BLaER1 treated with 17β-estradiol and CSF1 and Interleukin-3, amounts not matched to agents 10 nM and 100 nM (cell line): ENCODE measurements around the gene OSCP1.

Experiments
- H3K27ac ChIP-seq, 11 experiments: shearing (Covaris generic); formaldehyde crosslinking; 2 replicates each; pipeline ENCODE4 v1.8.1; 2022
- H3K27me3 ChIP-seq, 11 experiments: shearing (Covaris generic); formaldehyde crosslinking; 2 replicates each; pipeline ENCODE4 v1.8.1; 2022
- H3K36me3 ChIP-seq, 11 experiments: shearing (Covaris generic); formaldehyde crosslinking; 2 replicates each; pipeline ENCODE4 v1.8.1; 2022
- H3K4me1 ChIP-seq, 10 experiments: shearing (Covaris generic); formaldehyde crosslinking; 2 replicates each; pipeline ENCODE4 v1.8.1; 2022
- H3K4me2 ChIP-seq, 11 experiments: shearing (Covaris generic); formaldehyde crosslinking; 2 replicates each; pipeline ENCODE4 v1.8.1; 2022
- H3K4me3 ChIP-seq, 10 experiments: shearing (Covaris generic); formaldehyde crosslinking; 2 replicates each; pipeline ENCODE4 v1.8.1; 2022
- H3K9ac ChIP-seq, 11 experiments: shearing (Covaris generic); formaldehyde crosslinking; 2 replicates each; pipeline ENCODE4 v1.8.1; 2022
- H3K9me3 ChIP-seq, 11 experiments: shearing (Covaris generic); formaldehyde crosslinking; replicated peaks in 1 of 11; 2 replicates each; pipeline ENCODE4 v1.8.1; 2022
- H4K20me1 ChIP-seq, 11 experiments: shearing (Covaris generic); formaldehyde crosslinking; 2 replicates each; pipeline ENCODE4 v1.8.1; 2022
- Cebpa-rat ChIP-seq, 11 experiments: shearing (Covaris generic); IDR thresholded peaks; 2 replicates each; pipeline ENCODE4 v1.8.1; 2022

The OSCP1 gene

DNA sequence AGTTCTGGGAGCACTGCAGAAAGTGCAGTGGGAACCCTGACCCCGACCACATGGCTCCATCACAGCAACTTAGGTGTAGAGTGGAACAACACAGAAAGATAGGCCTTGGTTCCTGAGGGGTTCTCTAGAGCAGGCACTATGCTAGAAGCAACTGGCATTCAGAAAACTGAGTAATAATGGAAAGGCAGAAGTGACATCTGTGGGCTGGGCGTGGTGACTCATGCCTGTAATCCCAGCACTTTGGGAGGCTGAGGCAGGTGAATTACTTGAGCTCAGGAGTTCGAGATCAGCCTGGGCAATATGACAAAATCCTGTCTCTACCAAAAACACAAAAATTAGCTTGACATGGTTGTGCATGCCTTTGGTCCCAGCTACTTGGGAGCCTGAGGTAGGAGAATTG lies 8.7 kb upstream of the OSCP1 start:
- H3K4me1 ChIP-seq, result peaks cover 41 to 82% (median 79%) of the 10 kb centered on the region in 10 experiments
- peak overlapping the region in 6 of 11 experiments; percentile 15 to 73 (median 60); a peak in 11 of 22 replicates for H3K9ac ChIP-seq
- H3K27ac ChIP-seq, result peak overlapping the region in 8 of 11 experiments; percentile 19 to 87 (median 56); a peak in 15 of 22 replicates
- H3K27me3 ChIP-seq, result peaks cover 0 to 41% (median 0%) of the 10 kb centered on the region in 11 experiments; a peak in 5 of 22 replicates
- peak overlapping the region; percentile 77 to 99 (median 91) for H3K4me2 ChIP-seq
- H4K20me1 ChIP-seq, result peaks cover 5 to 77% (median 18%) of the 10 kb centered on the region in 11 experiments; a peak in 16 of 22 replicates
- TF ChIP-seq Cebpa-rat (IDR thresholded peaks at IDR 0.05), result no peak
- H3K4me3 ChIP-seq, result peak overlapping the region in 3 of 10 experiments; percentile 26 to 40 (median 36); a peak in 1 of 20 replicates
- peaks cover 46 to 74% (median 61%) of the 10 kb centered on the region in 11 experiments for H3K36me3 ChIP-seq
- no peaks in the 10 kb centered on the region for H3K9me3 ChIP-seq

GRCh38 chr1:36457691-36458090 lies 7.4 kb upstream of the OSCP1 start:
- H3K9ac ChIP-seq, result peak overlapping the region in 9 of 11 experiments; percentile 4 to 73 (median 30); a peak in 11 of 22 replicates
- no peaks in the 10 kb centered on the region for H3K9me3 ChIP-seq
- peaks cover 0 to 49% (median 0%) of the 10 kb centered on the region in 11 experiments; a peak in 5 of 22 replicates for H3K27me3 ChIP-seq
- peak overlapping the region; percentile 77 to 99 (median 91) for H3K4me2 ChIP-seq
- peaks cover 46 to 85% (median 67%) of the 10 kb centered on the region in 11 experiments for H3K36me3 ChIP-seq
- peaks cover 32 to 72% (median 70%) of the 10 kb centered on the region in 10 experiments for H3K4me1 ChIP-seq
- peak overlapping the region in 6 of 10 experiments; percentile 8 to 41 (median 34); a peak in 4 of 20 replicates for H3K4me3 ChIP-seq
- H3K27ac ChIP-seq, result peak overlapping the region in 8 of 11 experiments; percentile 19 to 87 (median 56); a peak in 14 of 22 replicates
- no peak; a peak in 1 of 22 replicates for TF ChIP-seq Cebpa-rat (IDR thresholded peaks at IDR 0.05)
- peaks cover 5 to 79% (median 18%) of the 10 kb centered on the region in 11 experiments; a peak in 16 of 22 replicates for H4K20me1 ChIP-seq

DNA sequence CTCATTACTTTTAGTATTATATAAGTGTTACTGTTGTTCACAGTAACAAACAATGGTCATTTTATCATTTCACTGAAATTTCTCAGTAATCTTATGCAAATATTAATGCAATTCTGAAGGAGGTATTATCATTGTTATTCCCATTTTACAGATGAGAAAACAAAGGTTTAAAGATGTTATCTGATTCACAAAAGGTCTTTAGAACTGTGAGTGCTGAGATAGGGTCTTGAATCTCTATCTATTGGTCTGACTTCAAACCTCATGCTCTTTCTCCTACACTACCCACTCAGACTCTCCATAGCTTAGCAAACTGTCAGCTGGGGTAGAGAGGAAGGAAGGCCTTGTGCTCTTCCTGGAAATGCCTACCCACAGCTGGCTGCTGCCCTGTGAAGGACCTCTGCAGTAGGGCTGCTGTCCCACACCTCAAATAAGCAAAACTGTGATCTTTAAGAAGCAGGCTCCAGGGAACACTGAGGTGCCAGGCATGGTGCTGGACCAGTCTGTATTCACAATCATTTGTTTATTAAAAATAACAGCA lies 6.2 kb upstream of the OSCP1 start:
- H3K4me2 ChIP-seq, result peak overlapping the region; percentile 61 to 99 (median 88); a peak in 21 of 22 replicates
- no peaks in the 10 kb centered on the region for H3K9me3 ChIP-seq
- H3K36me3 ChIP-seq, result peaks cover 41 to 73% (median 55%) of the 10 kb centered on the region in 11 experiments
- H4K20me1 ChIP-seq, result peaks cover 5 to 73% (median 18%) of the 10 kb centered on the region in 11 experiments; a peak in 16 of 22 replicates
- H3K27ac ChIP-seq, result peak overlapping the region in 4 of 11 experiments; percentile 17 to 87 (median 54); a peak in 6 of 22 replicates
- no peak for TF ChIP-seq Cebpa-rat (IDR thresholded peaks at IDR 0.05)
- H3K4me1 ChIP-seq, result peaks cover 32 to 61% (median 58%) of the 10 kb centered on the region in 10 experiments
- H3K9ac ChIP-seq, result no peak overlapping the region
- peaks cover 0 to 49% (median 0%) of the 10 kb centered on the region in 11 experiments; a peak in 5 of 22 replicates for H3K27me3 ChIP-seq
- H3K4me3 ChIP-seq, result no peak overlapping the region

- no peak overlapping the region for H3K9ac ChIP-seq
- H3K4me1 ChIP-seq, result peaks cover 40 to 59% (median 56%) of the 10 kb centered on the region in 10 experiments
- H3K4me3 ChIP-seq, result no peak overlapping the region
- 0 out of 22 replicates have a peak overlapping the region, but pooled peaks of 1 of the 11 experiments have one; percentile 88 for H3K4me2 ChIP-seq
- H3K9me3 ChIP-seq, result no peaks in the 10 kb centered on the region
- peaks cover 5 to 62% (median 18%) of the 10 kb centered on the region in 11 experiments; a peak in 16 of 22 replicates for H4K20me1 ChIP-seq
- peaks cover 0 to 42% (median 0%) of the 10 kb centered on the region in 11 experiments; a peak in 5 of 22 replicates for H3K27me3 ChIP-seq
- no peak overlapping the region for H3K27ac ChIP-seq
- H3K36me3 ChIP-seq, result peaks cover 30 to 63% (median 44%) of the 10 kb centered on the region in 11 experiments
- TF ChIP-seq Cebpa-rat (IDR thresholded peaks at IDR 0.05), result no peak
Observed at GRCh38 chr1:36455386-36455785, 5.1 kb upstream of the OSCP1 start.

DNA sequence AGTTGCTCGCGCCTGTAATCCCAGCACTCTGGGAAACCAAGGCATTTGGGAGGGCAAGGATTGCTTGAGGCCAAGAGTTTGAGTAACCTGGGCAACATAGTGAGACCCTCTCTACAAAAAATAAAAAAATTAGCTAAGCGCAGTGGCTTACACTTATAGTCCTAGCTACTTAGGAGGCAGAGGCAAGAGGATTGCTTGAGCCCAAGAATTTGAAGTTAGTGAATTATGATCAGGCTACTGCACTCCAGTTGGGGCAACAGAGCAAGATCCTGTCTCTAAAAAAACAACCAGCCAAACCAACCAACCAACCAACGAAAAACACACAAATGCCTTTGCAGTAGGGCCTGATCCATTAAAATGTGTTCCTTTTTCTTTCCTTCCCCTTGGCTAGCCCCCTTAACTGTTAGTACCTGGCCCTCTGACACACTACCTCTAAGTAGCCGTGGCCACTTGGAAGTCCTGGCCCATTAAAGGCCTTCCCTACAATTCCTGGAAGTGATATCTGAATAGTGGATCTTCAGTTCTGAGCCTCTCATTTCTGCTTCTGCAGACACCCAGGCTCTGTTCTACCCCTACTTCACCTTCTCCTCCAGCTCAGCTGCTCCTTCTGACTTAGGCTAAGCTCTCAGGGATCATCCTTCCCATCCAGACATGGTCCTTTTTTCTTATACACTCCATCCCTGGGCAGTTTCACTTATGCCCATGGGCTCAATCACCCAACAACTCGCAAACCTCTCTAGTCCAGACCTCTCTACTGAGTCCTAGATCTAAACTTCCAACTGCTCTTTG lies 3.5 kb upstream of the OSCP1 start:
- H3K36me3 ChIP-seq, result peaks cover 26 to 49% (median 32%) of the 10 kb centered on the region in 11 experiments
- no peak overlapping the region for H3K4me2 ChIP-seq
- H3K4me3 ChIP-seq, result no peak overlapping the region
- H3K9me3 ChIP-seq, result no peaks in the 10 kb centered on the region
- H3K27ac ChIP-seq, result no peak overlapping the region
- H4K20me1 ChIP-seq, result peaks cover 5 to 47% (median 16%) of the 10 kb centered on the region in 11 experiments; a peak in 16 of 22 replicates
- no peak for TF ChIP-seq Cebpa-rat (IDR thresholded peaks at IDR 0.05)
- peaks cover 38 to 51% (median 48%) of the 10 kb centered on the region in 10 experiments for H3K4me1 ChIP-seq
- no peak overlapping the region for H3K9ac ChIP-seq
- H3K27me3 ChIP-seq, result peaks cover 0 to 34% (median 0%) of the 10 kb centered on the region in 11 experiments; a peak in 5 of 22 replicates

GRCh38 chr1:36453051-36453450 lies 2.8 kb upstream of the OSCP1 start:
- no peak overlapping the region for H3K4me2 ChIP-seq
- no peak for TF ChIP-seq Cebpa-rat (IDR thresholded peaks at IDR 0.05)
- peaks cover 1 to 39% (median 8%) of the 10 kb centered on the region in 11 experiments; a peak in 15 of 22 replicates for H4K20me1 ChIP-seq
- no peak overlapping the region for H3K4me3 ChIP-seq
- peaks cover 30 to 43% (median 42%) of the 10 kb centered on the region in 10 experiments for H3K4me1 ChIP-seq
- no peak overlapping the region for H3K9ac ChIP-seq
- no peaks in the 10 kb centered on the region for H3K9me3 ChIP-seq
- peaks cover 26 to 49% (median 32%) of the 10 kb centered on the region in 11 experiments for H3K36me3 ChIP-seq
- peaks cover 0 to 34% (median 0%) of the 10 kb centered on the region in 11 experiments; a peak in 5 of 22 replicates for H3K27me3 ChIP-seq
- no peak overlapping the region for H3K27ac ChIP-seq

- peak overlapping the region; percentile 54 to 73 (median 64) for H3K4me3 ChIP-seq
- peaks cover 0 to 27% (median 0%) of the 10 kb centered on the region in 11 experiments; a peak in 5 of 22 replicates for H3K27me3 ChIP-seq
- H3K9me3 ChIP-seq, result no peaks in the 10 kb centered on the region
- peaks cover 27 to 38% (median 34%) of the 10 kb centered on the region in 10 experiments for H3K4me1 ChIP-seq
- peak overlapping the region; percentile 81 to 91 (median 87) for H3K9ac ChIP-seq
- peaks cover 17 to 33% (median 22%) of the 10 kb centered on the region in 11 experiments for H3K36me3 ChIP-seq
- H3K27ac ChIP-seq, result peak overlapping the region; percentile 86 to 95 (median 90)
- peak overlapping the region; percentile 76 to 95 (median 90) for H3K4me2 ChIP-seq
- H4K20me1 ChIP-seq, result peaks cover 0 to 20% (median 0%) of the 10 kb centered on the region in 11 experiments; a peak in 6 of 22 replicates
- no peak for TF ChIP-seq Cebpa-rat (IDR thresholded peaks at IDR 0.05)
Observed at GRCh38 chr1:36450919-36451305, 661 bp upstream of the OSCP1 start.

- Histone ChIP-seq H3K36me3 (peaks cover 0 to 9% (median 0%) of the 10 kb centered on the region in 11 experiments; a peak in 5 of 22 replicates), H3K27ac (no peak overlapping the region), H4K20me1 (no peaks in the 10 kb centered on the region), H3K9ac (no peak overlapping the region), H3K9me3 (no peaks in the 10 kb centered on the region), H3K4me3 (no peak overlapping the region), H3K27me3 (peaks cover 0 to 4% (median 0%) of the 10 kb centered on the region in 11 experiments; a peak in 4 of 22 replicates), H3K4me1 (peaks cover 27 to 38% (median 31%) of the 10 kb centered on the region in 10 experiments), H3K4me2 (peak overlapping the region in 2 of 11 experiments; percentile 86 to 93; a peak in 2 of 22 replicates)
- TF ChIP-seq Cebpa-rat (IDR thresholded peaks at IDR 0.05), result no peak
Observed at GRCh38 chr1:36448530-36449056, 1.7 kb downstream of the OSCP1 start.
